ENCODE measurements around the gene PHLDB2. TPM values are rescaled to one million over a fixed set of nuclear protein-coding genes. Genes with fewer than 3 reads are reported as not detected.

The PHLDB2 gene
- total RNA-seq, 1 experiment from 2014 or later = 143 TPM

DNA sequence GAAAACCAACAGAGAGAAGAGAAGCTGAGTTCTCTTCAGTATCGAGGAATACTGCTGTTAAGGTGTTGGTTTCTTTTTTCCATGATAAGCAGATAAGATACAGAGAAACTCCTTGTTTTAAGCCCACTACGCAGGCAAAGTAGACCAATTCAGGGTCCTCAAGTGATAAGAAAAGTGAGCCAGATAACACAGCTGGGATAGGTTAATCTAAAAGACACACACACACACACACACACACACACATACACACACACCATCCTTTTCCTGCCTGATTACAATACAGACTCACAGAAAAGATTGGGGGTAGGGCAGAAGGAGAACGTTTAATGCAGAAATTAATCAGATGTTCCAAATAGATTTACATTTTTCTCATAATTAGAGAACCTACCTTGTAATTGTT is 6.5 kb upstream of the PHLDB2 start:
- H3K4me2 ChIP-seq (ENCODE audit: low read length) = peak overlapping the region; percentile 50
- peak overlapping the region; percentile 35; the same call in 1 of the 2 replicates for H3K9ac ChIP-seq (ENCODE audit: low read length)
- H3K36me3 ChIP-seq (ENCODE audit: control insufficient read depth in 1 of 2, insufficient read depth in 2 of 2, low read length in 2 of 2) = no peaks in the 10 kb centered on the region
- TF ChIP-seq, protein P1, sequence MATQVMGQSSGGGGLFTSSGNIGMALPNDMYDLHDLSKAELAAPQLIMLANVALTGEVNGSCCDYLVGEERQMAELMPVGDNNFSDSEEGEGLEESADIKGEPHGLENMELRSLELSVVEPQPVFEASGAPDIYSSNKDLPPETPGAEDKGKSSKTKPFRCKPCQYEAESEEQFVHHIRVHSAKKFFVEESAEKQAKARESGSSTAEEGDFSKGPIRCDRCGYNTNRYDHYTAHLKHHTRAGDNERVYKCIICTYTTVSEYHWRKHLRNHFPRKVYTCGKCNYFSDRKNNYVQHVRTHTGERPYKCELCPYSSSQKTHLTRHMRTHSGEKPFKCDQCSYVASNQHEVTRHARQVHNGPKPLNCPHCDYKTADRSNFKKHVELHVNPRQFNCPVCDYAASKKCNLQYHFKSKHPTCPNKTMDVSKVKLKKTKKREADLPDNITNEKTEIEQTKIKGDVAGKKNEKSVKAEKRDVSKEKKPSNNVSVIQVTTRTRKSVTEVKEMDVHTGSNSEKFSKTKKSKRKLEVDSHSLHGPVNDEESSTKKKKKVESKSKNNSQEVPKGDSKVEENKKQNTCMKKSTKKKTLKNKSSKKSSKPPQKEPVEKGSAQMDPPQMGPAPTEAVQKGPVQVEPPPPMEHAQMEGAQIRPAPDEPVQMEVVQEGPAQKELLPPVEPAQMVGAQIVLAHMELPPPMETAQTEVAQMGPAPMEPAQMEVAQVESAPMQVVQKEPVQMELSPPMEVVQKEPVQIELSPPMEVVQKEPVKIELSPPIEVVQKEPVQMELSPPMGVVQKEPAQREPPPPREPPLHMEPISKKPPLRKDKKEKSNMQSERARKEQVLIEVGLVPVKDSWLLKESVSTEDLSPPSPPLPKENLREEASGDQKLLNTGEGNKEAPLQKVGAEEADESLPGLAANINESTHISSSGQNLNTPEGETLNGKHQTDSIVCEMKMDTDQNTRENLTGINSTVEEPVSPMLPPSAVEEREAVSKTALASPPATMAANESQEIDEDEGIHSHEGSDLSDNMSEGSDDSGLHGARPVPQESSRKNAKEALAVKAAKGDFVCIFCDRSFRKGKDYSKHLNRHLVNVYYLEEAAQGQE (IDR thresholded peaks at IDR 0.05; ENCODE audit: low read depth) = no peak
- TF ChIP-seq TCF7L2 (IDR thresholded peaks at IDR 0.05; ENCODE audit: borderline replicate concordance, extremely low read depth, insufficient read depth, insufficient read length) (peak; percentile 39), ZNF274 (IDR thresholded peaks at IDR 0.05; ENCODE audit: low read depth, low read length) (no peak)
- H3K4me3 ChIP-seq (replicated peaks in 1 of 2; ENCODE audit: low read depth in 1 of 2, low read length in 2 of 2) = no peak overlapping the region
- RAD21 ChIA-PET (ENCODE audit: low non-redundant PET in 1 of 2, low total read pairs in 2 of 2, uncharacterized antibody in 2 of 2, unreplicated experiment in 2 of 2) = interaction anchor here in 1 of 2 experiments (0.7 kb wide), 1 partner anchor 113 kb away, joined by 4 read pairs; no protein-coding TSS in a partner anchor
- no peak for ATAC-seq
- H3K27ac ChIP-seq (ENCODE audit: low read depth, low read length) = peak overlapping the region; percentile 84; the same call in 1 of the 2 replicates
- CTCF ChIA-PET = no interaction called here
- H4K20me1 ChIP-seq (ENCODE audit: insufficient read depth) = no peaks in the 10 kb centered on the region
- no peaks in the 10 kb centered on the region for H3K27me3 ChIP-seq (ENCODE audit: insufficient read depth, low read length)
- intact Hi-C loops (cut with micrococcal nuclease) = no loop called here
- BruUV-seq (replicated peaks) = TSS peak; percentile 62
- H3K9me3 ChIP-seq (ENCODE audit: control insufficient read depth in 1 of 2, insufficient read depth in 1 of 2, low read depth in 1 of 2, low read length in 2 of 2) = no peaks in the 10 kb centered on the region
- no peak overlapping the region for H2AFZ ChIP-seq (ENCODE audit: low read depth, low read length, poor library complexity, severe bottlenecking)
- no peak for DNase-seq (ENCODE audit: low read depth, low spot score)
- H3K9me2 ChIP-seq (ENCODE audit: insufficient read depth) = no peaks in the 10 kb centered on the region
- POLR2A ChIA-PET = no interaction called here
- H3K4me1 ChIP-seq (ENCODE audit: control insufficient read depth in 1 of 2, insufficient read depth in 2 of 2, low read length in 2 of 2) = peaks cover 65 to 97% of the 10 kb centered on the region in 2 experiments
- no peaks in the 10 kb centered on the region; the same call in 1 of the 2 replicates for H3K79me2 ChIP-seq (ENCODE audit: insufficient read depth, low read length)

DNA sequence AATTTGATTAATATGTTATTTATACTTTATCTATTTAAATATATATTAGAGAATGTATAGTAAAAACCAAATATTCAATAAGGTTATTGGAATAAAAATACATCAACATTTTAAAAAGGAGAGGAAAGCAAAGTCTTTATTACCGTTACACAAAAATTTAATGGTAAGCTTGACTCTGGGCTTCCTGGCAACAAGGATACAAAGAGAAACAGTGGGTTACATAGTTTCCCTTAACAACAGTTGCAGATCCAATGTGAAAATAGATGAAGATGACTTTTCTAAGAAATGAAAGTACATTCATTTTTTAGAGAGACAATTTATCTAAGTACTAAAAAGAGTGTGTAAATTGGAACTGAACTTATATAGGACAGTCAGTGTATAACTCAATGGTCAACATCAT is 6.0 kb upstream of the PHLDB2 start:
- Histone ChIP-seq H4K20me1 (ENCODE audit: insufficient read depth) (no peaks in the 10 kb centered on the region), H3K9ac (ENCODE audit: low read length) (no peak overlapping the region), H3K36me3 (ENCODE audit: control insufficient read depth in 1 of 2, insufficient read depth in 2 of 2, low read length in 2 of 2) (no peaks in the 10 kb centered on the region), H3K9me3 (ENCODE audit: control insufficient read depth in 1 of 2, insufficient read depth in 1 of 2, low read depth in 1 of 2, low read length in 2 of 2) (no peaks in the 10 kb centered on the region), H3K4me2 (ENCODE audit: low read length) (peak overlapping the region; percentile 11), H2AFZ (ENCODE audit: low read depth, low read length, poor library complexity, severe bottlenecking) (no peak overlapping the region), H3K4me3 (replicated peaks in 1 of 2; ENCODE audit: low read depth in 1 of 2, low read length in 2 of 2) (no peak overlapping the region), H3K9me2 (ENCODE audit: insufficient read depth) (no peaks in the 10 kb centered on the region), H3K4me1 (ENCODE audit: control insufficient read depth in 1 of 2, insufficient read depth in 2 of 2, low read length in 2 of 2) (peaks cover 60 to 93% of the 10 kb centered on the region in 2 experiments), H3K27ac (ENCODE audit: low read depth, low read length) (no peak overlapping the region; the same call in 1 of the 2 replicates), H3K27me3 (ENCODE audit: insufficient read depth, low read length) (no peaks in the 10 kb centered on the region), H3K79me2 (ENCODE audit: insufficient read depth, low read length) (no peaks in the 10 kb centered on the region; the same call in 1 of the 2 replicates)
- CTCF ChIA-PET = no interaction called here
- no TSS peak for BruUV-seq (replicated peaks)
- RAD21 ChIA-PET (ENCODE audit: low non-redundant PET in 1 of 2, low total read pairs in 2 of 2, uncharacterized antibody in 2 of 2, unreplicated experiment in 2 of 2) = no interaction called here
- no peak for ATAC-seq
- intact Hi-C loops (cut with micrococcal nuclease) = no loop called here
- no peak for TF ChIP-seq EGR1 (IDR thresholded peaks at IDR 0.05; ENCODE audit: low read depth)
- TF ChIP-seq ELF1 (IDR thresholded peaks at IDR 0.05; ENCODE audit: borderline replicate concordance, low read depth) = no peak
- TF ChIP-seq CBX3 (IDR thresholded peaks at IDR 0.05; ENCODE audit: low read depth) = no peak
- no peak for TF ChIP-seq POLR2AphosphoS5 (IDR thresholded peaks at IDR 0.05; ENCODE audit: low read depth, low read length)
- TF ChIP-seq RAD21 (IDR thresholded peaks at IDR 0.05; ENCODE audit: low read depth) = no peak
- TF ChIP-seq, protein P1 (IDR thresholded peaks at IDR 0.05; ENCODE audit: low read depth) = no peak
- TF ChIP-seq EZH2 (IDR thresholded peaks at IDR 0.05) = no peak
- TF ChIP-seq, protein P2, sequence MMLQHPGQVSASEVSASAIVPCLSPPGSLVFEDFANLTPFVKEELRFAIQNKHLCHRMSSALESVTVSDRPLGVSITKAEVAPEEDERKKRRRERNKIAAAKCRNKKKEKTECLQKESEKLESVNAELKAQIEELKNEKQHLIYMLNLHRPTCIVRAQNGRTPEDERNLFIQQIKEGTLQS (IDR thresholded peaks at IDR 0.05) = no peak
- no peak for TF ChIP-seq FOSL1 (IDR thresholded peaks at IDR 0.05; ENCODE audit: low read depth)
- no peak for TF ChIP-seq YY1 (IDR thresholded peaks at IDR 0.05; ENCODE audit: extremely low read depth, insufficient replicate concordance, low read depth, low read length)
- POLR2A ChIA-PET = no interaction called here
- DNase-seq (ENCODE audit: low read depth, low spot score) = no peak
